H9 (cell line): ENCODE measurements around the gene NPC1. TPM values are rescaled to one million over a fixed set of nuclear protein-coding genes. Genes with fewer than 3 reads are reported as not detected.

Experiments used
- DNase-seq: peaks from one replicate; pipeline ENCODE4 v3.0.0-alpha.2; 2017
- H2AFZ ChIP-seq: one replicate; pipeline ENCODE4 v1.6.1; 2013; ENCODE audit warnings: mild to moderate bottlenecking, low read length, control low read depth, moderate library complexity
- H2AK5ac ChIP-seq: 2 replicates; pipeline ENCODE4 v1.6.1; 2013; ENCODE audit warnings: low read length, control low read depth, mixed read lengths; ENCODE audit not compliant: insufficient read length
- H2BK120ac ChIP-seq: one replicate; pipeline ENCODE4 v1.6.1; 2013; ENCODE audit warnings: low read depth, mild to moderate bottlenecking, low read length, control low read depth, inconsistent platforms; ENCODE audit not compliant: poor library complexity, severe bottlenecking
- H2BK12ac ChIP-seq: 2 replicates; pipeline ENCODE4 v1.6.1; 2013; ENCODE audit warnings: low read length, control low read depth, mixed read lengths, low read depth; ENCODE audit not compliant: insufficient read length
- H2BK15ac ChIP-seq: 2 replicates; pipeline ENCODE4 v1.6.1; 2013; ENCODE audit warnings: low read depth, low read length, control low read depth
- H2BK20ac ChIP-seq: one replicate; pipeline ENCODE4 v1.6.1; 2013; ENCODE audit warnings: low read depth, mild to moderate bottlenecking, low read length, control low read depth, inconsistent platforms; ENCODE audit not compliant: poor library complexity, severe bottlenecking
- H2BK5ac ChIP-seq: 2 replicates; pipeline ENCODE4 v1.6.1; 2013; ENCODE audit warnings: low read length, control low read depth, mixed read lengths; ENCODE audit not compliant: insufficient read length
- H3K14ac ChIP-seq: 2 replicates; pipeline ENCODE4 v1.6.1; 2013; ENCODE audit warnings: low read length, control low read depth; ENCODE audit not compliant: insufficient read depth
- H3K18ac ChIP-seq: 2 replicates; pipeline ENCODE4 v1.6.1; 2013; ENCODE audit warnings: low read depth, mild to moderate bottlenecking, mixed read lengths, low read length, control low read depth; ENCODE audit not compliant: insufficient read length
- H3K23ac ChIP-seq: 2 replicates; pipeline ENCODE4 v1.6.1; 2013; ENCODE audit warnings: low read length, control low read depth, mixed read lengths, low read depth; ENCODE audit not compliant: insufficient read length
- H3K23me2 ChIP-seq: 2 replicates; pipeline ENCODE4 v1.6.1; 2013; ENCODE audit warnings: low read depth, mild to moderate bottlenecking, mixed read lengths, low read length, control low read depth; ENCODE audit not compliant: insufficient read length, poor library complexity, severe bottlenecking
- H3K27ac ChIP-seq: 2 replicates; pipeline ENCODE4 v1.5.1; 2013; ENCODE audit warnings: low read length, control low read depth, mixed read lengths, low read depth; ENCODE audit not compliant: insufficient read length
- H3K27me3 ChIP-seq: 2 replicates; pipeline ENCODE4 v1.6.1; 2013; ENCODE audit warnings: low read length, control low read depth, inconsistent platforms; ENCODE audit not compliant: insufficient read depth
- H3K4ac ChIP-seq: 2 replicates; pipeline ENCODE4 v1.6.1; 2013; ENCODE audit warnings: low read depth, mild to moderate bottlenecking, control low read depth, inconsistent platforms, low read length, moderate library complexity
- H3K4me1 ChIP-seq: 2 replicates; pipeline ENCODE4 v1.6.1; 2013; ENCODE audit warnings: low read length, control low read depth, inconsistent platforms; ENCODE audit not compliant: insufficient read depth
- H3K4me2 ChIP-seq: 2 replicates; pipeline ENCODE4 v1.6.1; 2013; ENCODE audit warnings: low read length, control low read depth, mixed read lengths; ENCODE audit not compliant: insufficient read length, insufficient read depth
- H3K56ac ChIP-seq: 2 replicates; pipeline ENCODE4 v1.6.1; 2013; ENCODE audit warnings: low read depth, mild to moderate bottlenecking, mixed read lengths, low read length, control low read depth; ENCODE audit not compliant: insufficient read length
- H3K79me1 ChIP-seq: 2 replicates; pipeline ENCODE4 v1.6.1; 2013; ENCODE audit warnings: low read depth, mild to moderate bottlenecking, moderate library complexity, low read length, control low read depth, inconsistent platforms; ENCODE audit not compliant: insufficient read depth, poor library complexity, severe bottlenecking
- H3K79me2 ChIP-seq: 2 replicates; pipeline ENCODE4 v1.6.1; 2013; ENCODE audit warnings: low read length, control low read depth, inconsistent platforms; ENCODE audit not compliant: insufficient read depth
- H3K9ac ChIP-seq: 2 replicates; pipeline ENCODE4 v1.6.1; 2013; ENCODE audit warnings: low read length, control low read depth, mixed read lengths; ENCODE audit not compliant: insufficient read length; ENCODE audit errors: extremely low read depth
- H3K9me3 ChIP-seq: one replicate; pipeline ENCODE4 v1.6.1; 2013; ENCODE audit warnings: low read depth, low read length, inconsistent platforms; ENCODE audit not compliant: control insufficient read depth
- H3T11ph ChIP-seq: one replicate; pipeline ENCODE4 v1.6.1; 2013; ENCODE audit warnings: mild to moderate bottlenecking, low read length, control low read depth, inconsistent platforms
- H4K20me1 ChIP-seq: one replicate; pipeline ENCODE4 v1.6.1; 2013; ENCODE audit not compliant: control insufficient read depth, insufficient read length, insufficient read depth
- H4K5ac ChIP-seq: 2 replicates; pipeline ENCODE4 v1.6.1; 2013; ENCODE audit warnings: low read depth, mild to moderate bottlenecking, mixed read lengths, low read length, control low read depth; ENCODE audit not compliant: insufficient read length
- H4K8ac ChIP-seq: replicated peaks from 2 replicates; pipeline ENCODE4 v1.6.1; 2013; ENCODE audit warnings: low read length, control low read depth, mixed read lengths, low read depth; ENCODE audit not compliant: insufficient read length
- H4K91ac ChIP-seq: 2 replicates; pipeline ENCODE4 v1.6.1; 2013; ENCODE audit warnings: low read depth, mild to moderate bottlenecking, moderate library complexity, mixed read lengths, low read length, control low read depth; ENCODE audit not compliant: insufficient read length
- H3K27ac Mint-ChIP-seq, 3 experiments: 2 replicates in 2 of 3; 3 replicates in 1 of 3; pipeline ENCODE4 v1.8.0; 2020 to 2021; ENCODE audit warnings: mixed read lengths in 3 of 3, mild to moderate bottlenecking in 1 of 3, moderate library complexity in 1 of 3
- H3K27me3 Mint-ChIP-seq: 2 replicates; pipeline ENCODE4 v1.8.0; 2021; ENCODE audit warnings: low read depth, mild to moderate bottlenecking, moderate library complexity, mixed read lengths
- H3K36me3 Mint-ChIP-seq, 3 experiments: 2 replicates in 2 of 3; 3 replicates in 1 of 3; pipeline ENCODE4 v1.8.0; 2020 to 2021; ENCODE audit warnings: low read depth in 3 of 3, mixed read lengths in 3 of 3; ENCODE audit not compliant: insufficient read depth in 1 of 3
- H3K4me1 Mint-ChIP-seq, 2 experiments: 2 replicates each; pipeline ENCODE4 v1.8.0; 2020; ENCODE audit warnings: mixed read lengths in 2 of 2
- H3K4me3 Mint-ChIP-seq, 2 experiments: 2 replicates in 1 of 2; 3 replicates in 1 of 2; pipeline ENCODE4 v1.8.0; 2020 to 2021; ENCODE audit warnings: mild to moderate bottlenecking in 2 of 2, mixed read lengths in 2 of 2, moderate library complexity in 1 of 2
- H3K9me3 Mint-ChIP-seq, 2 experiments: 2 replicates in 1 of 2; 3 replicates in 1 of 2; pipeline ENCODE4 v1.8.0; 2020; ENCODE audit warnings: mild to moderate bottlenecking in 2 of 2, mixed read lengths in 2 of 2, moderate library complexity in 1 of 2
- WGBS: extraction: QIAGEN DNeasy Blood & Tissue Kit; methylation state at CpG from one replicate; pipeline ENCODE4 v1.1.7; 2013; ENCODE audit warnings: missing lambda C conversion rate, low lambda C conversion rate, mixed read lengths; ENCODE audit not compliant: insufficient read length; ENCODE audit errors: extremely low coverage; 5-methylcytosine and 5-hydroxymethylcytosine counted together
- total RNA-seq: library from RNA; stranded (reverse); gene quantifications from 2 replicates; pipeline ENCODE4 v1.2.1, GENCODE V29; 2021
- TF ChIP-seq, protein P1 (sequence below): fragments of 200-600 bp; sonication (generic); conservative IDR thresholded peaks from 3 replicates; pipeline ENCODE4 v1.8.0; 2021; ENCODE audit warnings: antibody characterized with exemption, mild to moderate bottlenecking

NPC1 gene
- total RNA-seq, 1 experiment from 2014 or later = 24.2 TPM

GRCh38 chr18:23568281-23569138 is 17.8 kb downstream of the NPC1 start:
- Histone ChIP-seq H3K27me3 (no peaks in the 10 kb centered on the region), H2BK20ac (no peak overlapping the region), H2AFZ (no peak overlapping the region), H2AK5ac (no peak overlapping the region), H3K23me2 (no peaks in the 10 kb centered on the region), H3K56ac (no peak overlapping the region), H4K20me1 (no peaks in the 10 kb centered on the region), H4K91ac (no peak overlapping the region), H3K79me1 (no peaks in the 10 kb centered on the region), H3K4ac (no peak overlapping the region), H3K4me1 (no peaks in the 10 kb centered on the region), H4K8ac (no peak overlapping the region), H3K18ac (no peak overlapping the region), H2BK120ac (no peak overlapping the region), H3K14ac (no peak overlapping the region), H4K5ac (no peak overlapping the region), H2BK15ac (no peak overlapping the region), H3K9me3 (no peaks in the 10 kb centered on the region), H3K79me2 (no peaks in the 10 kb centered on the region), H3T11ph (no peak overlapping the region), H2BK12ac (no peak overlapping the region), H3K27ac (no peak overlapping the region), H3K23ac (no peak overlapping the region), H3K9ac (no peak overlapping the region), H2BK5ac (no peak overlapping the region), H3K4me2 (no peak overlapping the region)
- WGBS = no CpG with 5 or more reads among the region's 7 CpGs
- H3K27me3 Mint-ChIP-seq = no peaks in the 10 kb centered on the region
- no peak overlapping the region for H3K4me3 Mint-ChIP-seq
- no peaks in the 10 kb centered on the region for H3K9me3 Mint-ChIP-seq
- no peak for DNase-seq
- H3K36me3 Mint-ChIP-seq = peaks cover 14 to 52% (median 42%) of the 10 kb centered on the region in 3 experiments; a peak in 6 of 7 replicates
- H3K4me1 Mint-ChIP-seq = no peaks in the 10 kb centered on the region
- TF ChIP-seq, protein P1, sequence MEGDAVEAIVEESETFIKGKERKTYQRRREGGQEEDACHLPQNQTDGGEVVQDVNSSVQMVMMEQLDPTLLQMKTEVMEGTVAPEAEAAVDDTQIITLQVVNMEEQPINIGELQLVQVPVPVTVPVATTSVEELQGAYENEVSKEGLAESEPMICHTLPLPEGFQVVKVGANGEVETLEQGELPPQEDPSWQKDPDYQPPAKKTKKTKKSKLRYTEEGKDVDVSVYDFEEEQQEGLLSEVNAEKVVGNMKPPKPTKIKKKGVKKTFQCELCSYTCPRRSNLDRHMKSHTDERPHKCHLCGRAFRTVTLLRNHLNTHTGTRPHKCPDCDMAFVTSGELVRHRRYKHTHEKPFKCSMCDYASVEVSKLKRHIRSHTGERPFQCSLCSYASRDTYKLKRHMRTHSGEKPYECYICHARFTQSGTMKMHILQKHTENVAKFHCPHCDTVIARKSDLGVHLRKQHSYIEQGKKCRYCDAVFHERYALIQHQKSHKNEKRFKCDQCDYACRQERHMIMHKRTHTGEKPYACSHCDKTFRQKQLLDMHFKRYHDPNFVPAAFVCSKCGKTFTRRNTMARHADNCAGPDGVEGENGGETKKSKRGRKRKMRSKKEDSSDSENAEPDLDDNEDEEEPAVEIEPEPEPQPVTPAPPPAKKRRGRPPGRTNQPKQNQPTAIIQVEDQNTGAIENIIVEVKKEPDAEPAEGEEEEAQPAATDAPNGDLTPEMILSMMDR = no peak
- H3K27ac Mint-ChIP-seq = no peak overlapping the region
